ENCODE data around the gene RGCC. TPM values are rescaled to one million over a fixed set of nuclear protein-coding genes. Genes with fewer than 3 reads are reported as not detected.
A peak's percentile ranks its signal among the peaks of the same experiment; 100 is the strongest.

RGCC gene
- total and polyA plus RNA-seq, 9 of the 15 experiments (the other 6 are each of a cell fraction or from before 2014, with no cell fraction given), result 0.51 to 10.4 (median 5.8) TPM

GRCh38 chr13:41462427-41462826 lies 5.1 kb downstream of the RGCC start (continued):
- no peak for TF ChIP-seq HDAC2 (IDR thresholded peaks at IDR 0.05)
- no peak for TF ChIP-seq ZNF124 (CRISPR knock-in tag; IDR thresholded peaks at IDR 0.05)
- no peak for TF ChIP-seq SMARCB1 (IDR thresholded peaks at IDR 0.05; ENCODE audit: insufficient read length, low read depth)
- no peak for TF ChIP-seq SNRNP70 (optimal IDR thresholded peaks at IDR 0.05; ENCODE audit: low read depth, low read length)
- TF ChIP-seq PRPF4 (IDR thresholded peaks at IDR 0.05; ENCODE audit: insufficient read depth, low read depth, low read length, poor library complexity, severe bottlenecking), result no peak
- no peak for TF ChIP-seq NR2C2 (CRISPR knock-in tag; IDR thresholded peaks at IDR 0.05)
- no peak for TF ChIP-seq NR2C2 (tag; IDR thresholded peaks at IDR 0.05)
- no peak for TF ChIP-seq EWSR1 (IDR thresholded peaks at IDR 0.05; ENCODE audit: borderline replicate concordance, low read depth, partially characterized antibody)

DNA sequence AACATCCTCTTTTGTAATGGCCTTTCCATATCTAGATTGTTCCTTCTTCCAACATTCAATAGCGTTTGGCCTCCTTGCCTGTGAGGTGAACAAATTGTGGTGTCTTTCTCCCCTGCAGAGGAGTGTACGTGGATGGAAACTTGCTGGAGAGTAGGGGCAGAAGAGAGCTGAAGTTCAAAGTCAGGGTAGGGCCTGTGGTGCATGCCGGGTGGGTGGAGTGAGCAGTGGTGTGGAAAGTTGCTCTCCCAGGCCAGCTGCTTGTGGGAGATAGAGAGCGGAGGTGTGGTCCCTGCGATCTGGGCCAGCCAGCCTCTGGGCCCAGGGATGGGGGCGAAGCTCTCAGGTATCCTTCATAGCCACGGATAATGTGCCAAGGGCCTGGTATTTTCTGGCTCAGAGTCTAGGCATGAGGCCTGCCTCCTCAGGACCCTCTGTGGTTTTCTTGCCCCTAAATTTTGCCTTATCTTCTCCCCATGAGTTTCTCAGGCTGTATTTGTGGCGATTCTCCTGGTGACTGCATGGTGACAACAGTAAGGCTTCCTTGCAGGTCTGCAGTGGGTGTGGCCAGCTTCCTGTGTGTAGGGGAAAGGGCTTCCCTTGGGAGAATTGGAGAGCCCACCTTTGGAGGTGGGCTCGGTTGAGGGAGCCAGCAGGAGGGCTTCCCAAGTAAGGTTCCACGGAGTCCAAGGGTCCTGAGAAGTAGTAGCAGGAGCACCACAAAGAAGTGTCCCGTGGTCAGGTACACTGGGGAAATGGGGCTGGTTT lies 6.7 kb downstream of the RGCC start:
- Histone ChIP-seq H3K4me3 (no peak overlapping the region), H3K36me3 (ENCODE audit: control insufficient read depth, insufficient read depth, low read length) (peaks cover 5% of the 10 kb centered on the region; the same call in 1 of the 3 replicates), H3K4me1 (replicated peaks in 1 of 2; ENCODE audit: control insufficient read depth in 2 of 2, insufficient read depth in 2 of 2, low read length in 2 of 2) (peaks cover 27 to 42% of the 10 kb centered on the region in 2 experiments), H3K9ac (ENCODE audit: insufficient read depth in 1 of 2, low read depth in 2 of 2, low read length in 2 of 2) (peak overlapping the region; percentile 13 to 54; a peak in 3 of 4 replicates), H2AFZ (ENCODE audit: low read depth, low read length) (peak overlapping the region; percentile 83), H3K27ac (ENCODE audit: extremely low read depth, low read depth, low read length) (peak overlapping the region; percentile 68), H3K9me3 (replicated peaks; ENCODE audit: control insufficient read depth, insufficient read depth, low read depth, low read length) (no peaks in the 10 kb centered on the region), H3K27me3 (ENCODE audit: control insufficient read depth in 2 of 2, insufficient read depth in 2 of 2, low read length in 2 of 2) (no peaks in the 10 kb centered on the region), H3K9me1 (ENCODE audit: control insufficient read depth, insufficient read depth, low read length) (no peaks in the 10 kb centered on the region), H3K79me2 (ENCODE audit: control insufficient read depth, insufficient read depth, low read length) (peaks cover 4% of the 10 kb centered on the region; the same call in 1 of the 3 replicates), H4K20me1 (replicated peaks; ENCODE audit: control insufficient read depth, insufficient read depth, low read length) (no peaks in the 10 kb centered on the region), H3K4me2 (ENCODE audit: insufficient read depth, low read length) (peak overlapping the region; percentile 66)
- in situ Hi-C loops (cut with MboI), result no loop called here
- FAIRE-seq (peak; percentile 96), ATAC-seq (peak; percentile 95), DNase-seq (ENCODE audit: extremely low read depth in 1 of 4, low spot score in 3 of 4) (peak; percentile 73 to 88 (median 80))
- intact Hi-C loops (cut with micrococcal nuclease), result no loop called here
- BruUV-seq (replicated peaks), result no TSS peak
- POLR2A ChIA-PET, result no interaction called here
- CTCF ChIA-PET (ENCODE audit: low intra/inter-chr PET ratio), result no interaction called here
- WGBS (ENCODE audit: insufficient coverage, low coverage, missing lambda C conversion rate), result 14% methylated on average over 10 of the region's 11 CpGs
- TF ChIP-seq CBFA2T2 (conservative IDR thresholded peaks at IDR 0.05) (peak; percentile 77), LEF1 (IDR thresholded peaks at IDR 0.05) (peak; percentile 74; the same call in 1 of the 2 replicates), ZNF445 (CRISPR knock-in tag; IDR thresholded peaks at IDR 0.05; ENCODE audit: low read depth) (no peak), STAT5B (CRISPR knock-in tag; IDR thresholded peaks at IDR 0.05) (no peak), NCOA6 (IDR thresholded peaks at IDR 0.05) (no peak), NR2F6 (CRISPR knock-in tag; IDR thresholded peaks at IDR 0.05) (no peak), STAT5A (IDR thresholded peaks at IDR 0.05; ENCODE audit: borderline replicate concordance, low read length) (peak; percentile 38; the same call in 1 of the 2 replicates), ZBED1 (IDR thresholded peaks at IDR 0.05) (no peak), HNRNPH1 (optimal IDR thresholded peaks at IDR 0.05; ENCODE audit: low read depth, low read length) (no peak), ESRRB (CRISPR knock-in tag; IDR thresholded peaks at IDR 0.05; ENCODE audit: borderline replicate concordance) (no peak), SMARCB1 (IDR thresholded peaks at IDR 0.05; ENCODE audit: insufficient read length, low read depth) (no peak), NONO (IDR thresholded peaks at IDR 0.05; ENCODE audit: low read depth in 2 of 2, low read length in 1 of 2) (no peak), SNAPC5 (CRISPR knock-in tag; IDR thresholded peaks at IDR 0.05) (no peak), BHLHE40 (IDR thresholded peaks at IDR 0.05; ENCODE audit: low read length) (no peak), NFIC (IDR thresholded peaks at IDR 0.05) (peak; percentile 59)
- TF ChIP-seq, protein P1, sequence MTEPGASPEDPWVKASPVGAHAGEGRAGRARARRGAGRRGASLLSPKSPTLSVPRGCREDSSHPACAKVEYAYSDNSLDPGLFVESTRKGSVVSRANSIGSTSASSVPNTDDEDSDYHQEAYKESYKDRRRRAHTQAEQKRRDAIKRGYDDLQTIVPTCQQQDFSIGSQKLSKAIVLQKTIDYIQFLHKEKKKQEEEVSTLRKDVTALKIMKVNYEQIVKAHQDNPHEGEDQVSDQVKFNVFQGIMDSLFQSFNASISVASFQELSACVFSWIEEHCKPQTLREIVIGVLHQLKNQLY (CRISPR knock-in tag; conservative IDR thresholded peaks at IDR 0.05), result no peak

Data from K562 (cell line).